Measurements from ENCODE around the gene WDR27.
A peak's percentile ranks its signal among the peaks of the same experiment; 100 is the strongest.
"Not testable (repeated sequence)": the region's sequence is repeated elsewhere in the genome, so short reads cannot be mapped to it uniquely, and the experiment has no call there.

The WDR27 gene

GRCh38 chr6:169640351-169640852, 61.4 kb downstream of the WDR27 start:
- no peak for DNase-seq (ENCODE audit: low read depth, low spot score)

- DNase-seq (ENCODE audit: low read depth, low spot score) = no peak
Observed at GRCh38 chr6:169639653-169640278, 62.1 kb downstream of the WDR27 start.

GRCh38 chr6:169638915-169639314, 62.9 kb downstream of the WDR27 start:
- no peak for DNase-seq (ENCODE audit: low read depth, low spot score)

GRCh38 chr6:169638388-169638787, 63.4 kb downstream of the WDR27 start:
- DNase-seq (ENCODE audit: low read depth, low spot score) = no peak

GRCh38 chr6:169635345-169635744, 66.5 kb downstream of the WDR27 start:
- DNase-seq (ENCODE audit: low read depth, low spot score) = no peak

GRCh38 chr6:169632841-169633240, 69.0 kb downstream of the WDR27 start:
- DNase-seq (ENCODE audit: low read depth, low spot score) = no peak

GRCh38 chr6:169629256-169629655, 72.6 kb downstream of the WDR27 start:
- no peak for DNase-seq (ENCODE audit: low read depth, low spot score)

- DNase-seq (ENCODE audit: low read depth, low spot score) = no peak
Observed at GRCh38 chr6:169627736-169628607, 73.9 kb downstream of the WDR27 start.

- DNase-seq (ENCODE audit: low read depth, low spot score) = no peak
Observed at GRCh38 chr6:169626649-169627048, 75.2 kb downstream of the WDR27 start.

GRCh38 chr6:169626169-169626568, 75.7 kb downstream of the WDR27 start:
- DNase-seq (ENCODE audit: low read depth, low spot score) = no peak

GRCh38 chr6:169625376-169625775, 76.5 kb downstream of the WDR27 start:
- DNase-seq (ENCODE audit: low read depth, low spot score) = no peak

- DNase-seq (ENCODE audit: low read depth, low spot score) = no peak
Observed at GRCh38 chr6:169624785-169625184, 77.0 kb downstream of the WDR27 start.

- no peak for DNase-seq (ENCODE audit: low read depth, low spot score)
Observed at GRCh38 chr6:169623975-169624374, 77.9 kb downstream of the WDR27 start.

- no peak for DNase-seq (ENCODE audit: low read depth, low spot score)
Observed at GRCh38 chr6:169623343-169623742, 78.5 kb downstream of the WDR27 start.

- no peak for DNase-seq (ENCODE audit: low read depth, low spot score)
Observed at GRCh38 chr6:169622618-169623017, 79.2 kb downstream of the WDR27 start.

GRCh38 chr6:169621311-169621710, 80.5 kb downstream of the WDR27 start:
- DNase-seq (ENCODE audit: low read depth, low spot score) = no peak

GRCh38 chr6:169620171-169621130, 81.4 kb downstream of the WDR27 start:
- DNase-seq (ENCODE audit: low read depth, low spot score) = no peak

- DNase-seq (ENCODE audit: low read depth, low spot score) = no peak
Observed at GRCh38 chr6:169619650-169620049, 82.2 kb downstream of the WDR27 start.

- DNase-seq (ENCODE audit: low read depth, low spot score) = peak; percentile 12
Observed at GRCh38 chr6:169618526-169619490, 83.0 kb downstream of the WDR27 start.

- DNase-seq (ENCODE audit: low read depth, low spot score) = no peak
Observed at GRCh38 chr6:169617562-169617961, 84.3 kb downstream of the WDR27 start.

GRCh38 chr6:169608609-169609008, 93.2 kb downstream of the WDR27 start:
- DNase-seq (ENCODE audit: low read depth, low spot score) = not testable (repeated sequence)
